C4-2B (cell line): ENCODE measurements around the gene BABAM2.

Experiments used
- ZFX ChIP-seq: fragments of 450-650 bp; IDR thresholded peaks from 2 replicates; pipeline ENCODE4 v1.6.1; 2017
- TF ChIP-seq, protein P1 (sequence below): fragments of 450-650 bp; conservative IDR thresholded peaks from 2 replicates; pipeline ENCODE4 v1.5.1; 2017; ENCODE audit warnings: mild to moderate bottlenecking

DNA sequence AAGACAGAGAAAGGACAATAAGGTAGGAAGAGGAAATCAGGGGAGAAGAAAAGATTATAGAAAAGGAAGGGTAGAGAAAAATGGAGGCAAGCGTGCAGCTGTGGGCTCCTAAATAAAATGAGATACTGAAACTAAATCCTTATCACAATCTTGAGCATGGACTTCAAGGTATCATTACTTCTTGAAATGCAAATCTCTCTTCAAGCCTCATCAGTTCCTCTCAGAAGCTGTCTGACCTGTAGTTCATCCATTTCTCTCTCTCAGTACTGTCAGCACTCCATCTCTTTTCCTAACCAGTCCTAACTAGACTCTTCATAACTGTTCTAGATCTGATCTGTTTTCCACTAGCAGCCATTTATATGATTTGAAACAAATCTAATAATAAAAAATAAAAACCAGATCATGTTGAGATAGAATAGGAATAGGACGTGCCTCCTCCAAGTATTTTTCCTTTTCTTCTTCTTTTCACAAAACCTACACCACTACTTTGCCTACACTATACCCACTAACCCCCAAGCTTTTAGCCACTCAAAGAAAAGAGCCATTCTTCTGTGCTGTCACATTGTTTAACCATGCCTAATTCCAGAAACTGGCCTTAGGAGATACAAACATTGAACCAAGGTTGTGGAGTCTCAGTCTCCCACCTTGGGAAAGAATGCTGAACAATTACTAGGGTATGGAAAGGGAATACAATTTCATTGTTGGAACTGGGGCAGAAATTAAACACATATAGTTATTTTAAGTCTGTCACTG, 21.1 kb downstream of the BABAM2 start:
- TF ChIP-seq, protein P1, sequence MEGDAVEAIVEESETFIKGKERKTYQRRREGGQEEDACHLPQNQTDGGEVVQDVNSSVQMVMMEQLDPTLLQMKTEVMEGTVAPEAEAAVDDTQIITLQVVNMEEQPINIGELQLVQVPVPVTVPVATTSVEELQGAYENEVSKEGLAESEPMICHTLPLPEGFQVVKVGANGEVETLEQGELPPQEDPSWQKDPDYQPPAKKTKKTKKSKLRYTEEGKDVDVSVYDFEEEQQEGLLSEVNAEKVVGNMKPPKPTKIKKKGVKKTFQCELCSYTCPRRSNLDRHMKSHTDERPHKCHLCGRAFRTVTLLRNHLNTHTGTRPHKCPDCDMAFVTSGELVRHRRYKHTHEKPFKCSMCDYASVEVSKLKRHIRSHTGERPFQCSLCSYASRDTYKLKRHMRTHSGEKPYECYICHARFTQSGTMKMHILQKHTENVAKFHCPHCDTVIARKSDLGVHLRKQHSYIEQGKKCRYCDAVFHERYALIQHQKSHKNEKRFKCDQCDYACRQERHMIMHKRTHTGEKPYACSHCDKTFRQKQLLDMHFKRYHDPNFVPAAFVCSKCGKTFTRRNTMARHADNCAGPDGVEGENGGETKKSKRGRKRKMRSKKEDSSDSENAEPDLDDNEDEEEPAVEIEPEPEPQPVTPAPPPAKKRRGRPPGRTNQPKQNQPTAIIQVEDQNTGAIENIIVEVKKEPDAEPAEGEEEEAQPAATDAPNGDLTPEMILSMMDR, result no peak
- TF ChIP-seq ZFX, result no peak
